ENCODE measurements around the gene NPPC.

The NPPC gene

DNA sequence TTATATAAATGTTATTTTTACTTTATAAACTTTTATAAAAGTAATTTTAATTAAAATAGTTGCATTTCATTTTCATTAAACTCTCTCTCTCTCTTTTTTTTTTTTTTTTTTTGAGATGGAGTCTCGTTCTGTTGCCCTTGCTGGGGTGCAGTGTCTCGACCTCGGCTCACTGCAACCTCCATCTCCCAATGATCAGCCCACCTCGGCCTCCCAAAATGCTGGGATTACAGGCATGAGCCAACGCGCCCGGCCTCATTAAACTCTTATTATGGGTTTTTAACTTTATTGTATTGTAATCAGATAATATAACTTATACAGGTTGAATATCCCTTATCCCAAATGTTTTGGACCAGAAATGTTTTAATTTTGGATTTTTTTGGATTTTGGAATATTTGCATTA lies 10.9 kb upstream of the NPPC start:
- DNase-seq, result no peak
- in situ Hi-C loops (cut with MboI; ENCODE audit: low pct_unique_long_range_greater_than_20kb, low sequenced_read_pairs), result no loop called here

DNA sequence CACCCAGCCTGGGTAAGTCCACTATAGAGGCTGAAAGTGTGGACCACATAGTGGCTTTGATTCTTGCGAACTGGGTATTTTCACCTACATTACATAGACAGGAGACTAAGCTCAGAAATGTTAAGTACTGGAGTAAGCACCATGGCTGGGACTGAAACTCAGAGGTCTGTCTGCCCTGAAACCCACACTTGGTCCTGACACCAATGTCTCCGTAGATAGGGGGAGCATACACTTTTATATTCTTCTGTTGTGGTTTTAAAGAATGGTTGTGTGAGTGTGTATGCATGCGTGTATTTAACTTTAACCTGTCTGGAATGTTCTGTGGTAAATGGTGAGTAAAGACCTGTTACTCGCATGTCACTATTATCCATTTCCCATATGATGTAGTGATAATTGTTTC lies 10.3 kb upstream of the NPPC start:
- in situ Hi-C loops (cut with MboI; ENCODE audit: low pct_unique_long_range_greater_than_20kb, low sequenced_read_pairs), result no loop called here
- no peak for DNase-seq

DNA sequence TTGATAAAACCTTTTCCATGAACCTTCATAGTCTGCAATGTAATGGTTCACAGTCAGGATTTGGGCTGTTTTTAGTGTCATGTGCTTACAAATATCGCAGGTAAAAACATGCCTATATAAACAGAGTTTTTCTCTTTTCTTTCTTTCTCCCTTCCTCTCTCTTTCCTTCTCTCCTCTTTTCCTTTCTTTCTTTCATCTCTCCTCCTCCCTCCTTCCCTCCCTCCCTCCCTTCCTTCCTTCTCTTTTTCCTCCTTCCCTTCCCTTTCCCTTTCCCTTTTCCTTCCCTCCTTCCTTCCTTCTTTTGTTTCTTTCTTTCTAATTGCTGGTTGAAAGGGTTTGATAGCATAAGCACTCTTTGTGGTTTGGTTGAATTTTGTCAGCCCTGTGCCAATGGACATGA lies 9.6 kb upstream of the NPPC start:
- no peak for DNase-seq
- in situ Hi-C loops (cut with MboI; ENCODE audit: low pct_unique_long_range_greater_than_20kb, low sequenced_read_pairs), result no loop called here

DNA sequence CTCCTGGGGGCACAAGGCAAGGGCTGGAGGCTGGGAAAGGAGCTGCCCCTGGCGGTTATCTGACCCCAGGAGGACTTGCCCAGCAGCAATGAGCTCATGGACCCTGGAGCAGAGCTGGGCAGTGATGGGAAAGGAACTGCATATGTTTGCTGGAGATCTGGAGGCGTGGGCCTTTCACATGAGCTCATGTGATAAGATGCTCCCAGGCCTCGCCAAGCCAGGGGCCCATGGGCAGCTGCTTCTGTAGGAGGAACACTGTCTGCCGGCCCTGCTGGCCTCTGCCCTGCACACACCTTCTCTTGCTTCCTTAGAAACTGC lies 9.0 kb upstream of the NPPC start:
- DNase-seq, result no peak
- in situ Hi-C loops (cut with MboI; ENCODE audit: low pct_unique_long_range_greater_than_20kb, low sequenced_read_pairs), result no loop called here

DNA sequence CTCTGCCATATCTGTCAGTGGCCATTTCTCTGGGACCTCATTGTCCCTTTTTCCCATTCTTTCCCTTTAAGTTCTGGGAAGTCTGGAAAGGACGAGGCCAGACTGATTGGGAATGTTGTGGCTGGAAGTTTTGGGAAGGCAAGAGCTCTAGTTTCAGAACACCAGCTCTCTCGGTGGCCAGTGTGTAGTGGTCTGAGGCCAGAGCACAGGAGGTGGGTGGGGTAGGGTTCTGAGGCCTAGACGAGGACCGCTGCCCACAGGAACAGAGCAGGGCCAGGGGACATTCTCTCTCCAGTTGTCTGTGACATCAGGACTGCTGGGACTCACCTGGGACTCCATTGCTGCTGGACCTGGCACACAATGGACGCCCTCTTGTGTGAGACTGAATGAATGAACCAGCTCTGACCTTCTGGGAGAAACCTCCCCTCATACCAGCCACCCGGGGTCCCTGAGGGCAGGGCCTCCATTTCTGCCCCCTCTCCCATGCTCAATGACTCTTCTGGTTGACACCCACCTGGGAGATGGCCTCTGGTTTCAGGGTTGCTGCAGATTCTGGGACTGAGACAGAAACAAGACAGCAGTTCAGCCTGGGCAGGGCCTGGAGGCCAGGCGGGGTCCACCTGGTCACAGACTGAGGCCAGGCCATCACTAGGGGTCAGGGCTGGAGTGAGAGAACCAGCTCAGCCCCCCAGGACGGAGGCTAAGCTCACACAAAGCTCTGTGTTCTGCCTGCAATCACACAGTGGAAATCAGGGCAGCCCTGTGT lies 8.4 kb upstream of the NPPC start:
- DNase-seq, result no peak
- in situ Hi-C loops (cut with MboI; ENCODE audit: low pct_unique_long_range_greater_than_20kb, low sequenced_read_pairs), result no loop called here

DNA sequence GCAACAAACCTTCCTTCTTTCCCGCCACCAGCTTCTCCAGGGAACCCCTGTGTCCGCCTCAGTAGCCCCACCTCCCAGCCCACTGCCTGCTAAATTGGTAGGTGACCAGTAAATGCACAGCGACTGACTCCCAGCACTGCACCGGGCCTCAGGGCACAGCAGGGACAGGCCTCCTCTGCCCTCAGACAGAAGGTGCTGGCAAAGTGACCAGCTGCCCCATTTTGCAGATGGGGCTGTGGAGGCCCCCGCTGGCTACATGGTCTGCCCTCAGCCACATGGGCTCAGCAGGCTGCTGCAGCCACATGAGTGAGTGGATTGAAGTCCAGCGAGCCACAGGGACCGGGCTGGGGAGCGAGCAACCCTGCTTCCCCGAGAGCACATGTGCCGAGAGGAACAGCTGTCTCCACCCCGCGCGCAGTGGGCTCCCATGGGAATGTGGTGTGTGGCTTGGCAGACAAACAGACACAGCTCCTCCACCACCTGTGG lies 7.8 kb upstream of the NPPC start:
- in situ Hi-C loops (cut with MboI; ENCODE audit: low pct_unique_long_range_greater_than_20kb, low sequenced_read_pairs), result no loop called here
- DNase-seq, result no peak

DNA sequence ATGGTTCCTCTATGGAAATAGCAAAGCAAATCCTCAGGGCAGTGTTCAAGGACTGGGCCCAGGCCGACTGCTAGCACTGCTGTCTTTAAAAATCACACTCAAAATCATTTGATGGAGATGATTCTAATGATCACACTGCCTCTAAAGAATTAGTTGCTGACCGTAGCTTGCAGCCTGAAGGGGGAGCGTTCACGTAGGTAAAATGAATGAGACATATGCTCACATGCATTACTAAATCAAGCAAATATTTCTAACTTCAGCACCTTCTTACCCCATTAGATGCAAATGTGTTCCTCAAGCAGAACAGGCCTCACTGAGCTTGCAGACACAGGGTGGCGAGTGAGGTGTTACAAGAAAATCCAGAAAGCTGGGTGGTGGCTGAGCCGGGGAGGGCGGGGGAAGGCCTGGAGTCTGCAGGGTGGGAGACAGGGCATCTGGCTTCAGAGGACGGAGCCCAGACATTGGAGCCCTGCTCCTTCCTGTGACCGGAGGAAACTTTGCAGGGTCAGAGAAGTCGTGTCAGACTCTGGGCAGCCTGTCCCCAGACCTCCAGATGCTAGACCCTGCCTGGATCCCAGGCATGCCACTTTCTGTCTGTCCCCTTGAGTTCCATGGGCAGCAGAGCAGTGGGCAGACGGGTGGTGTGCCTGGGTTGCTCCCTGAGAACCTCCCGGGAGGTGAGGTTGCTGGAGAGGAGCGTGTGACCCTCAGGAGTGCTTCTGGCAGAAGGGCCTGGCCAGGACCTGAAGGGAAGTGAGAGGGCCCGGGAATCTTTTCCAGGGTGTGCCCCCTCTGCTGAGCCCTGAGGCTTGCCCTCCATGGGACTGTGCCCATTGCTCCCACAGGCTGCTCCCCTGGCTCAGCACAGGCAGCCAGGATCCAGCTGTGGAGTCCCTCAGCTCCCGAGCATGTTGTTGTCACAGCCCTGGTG lies 7.1 kb upstream of the NPPC start:
- in situ Hi-C loops (cut with MboI; ENCODE audit: low pct_unique_long_range_greater_than_20kb, low sequenced_read_pairs), result no loop called here
- DNase-seq, result no peak

DNA sequence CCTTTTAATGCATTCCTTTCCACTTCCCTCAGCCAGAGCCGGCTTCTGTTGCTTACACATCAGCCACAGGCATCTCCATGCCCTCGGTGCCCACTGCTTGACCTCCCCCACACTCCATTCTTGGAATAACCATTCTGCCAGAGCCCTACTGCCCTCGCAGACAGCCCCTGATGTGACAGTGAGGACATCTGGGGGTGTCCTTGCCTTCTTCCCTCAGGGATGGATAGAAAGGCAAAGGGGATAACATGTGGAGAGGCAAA lies 6.4 kb upstream of the NPPC start:
- in situ Hi-C loops (cut with MboI; ENCODE audit: low pct_unique_long_range_greater_than_20kb, low sequenced_read_pairs), result no loop called here
- no peak for DNase-seq

DNA sequence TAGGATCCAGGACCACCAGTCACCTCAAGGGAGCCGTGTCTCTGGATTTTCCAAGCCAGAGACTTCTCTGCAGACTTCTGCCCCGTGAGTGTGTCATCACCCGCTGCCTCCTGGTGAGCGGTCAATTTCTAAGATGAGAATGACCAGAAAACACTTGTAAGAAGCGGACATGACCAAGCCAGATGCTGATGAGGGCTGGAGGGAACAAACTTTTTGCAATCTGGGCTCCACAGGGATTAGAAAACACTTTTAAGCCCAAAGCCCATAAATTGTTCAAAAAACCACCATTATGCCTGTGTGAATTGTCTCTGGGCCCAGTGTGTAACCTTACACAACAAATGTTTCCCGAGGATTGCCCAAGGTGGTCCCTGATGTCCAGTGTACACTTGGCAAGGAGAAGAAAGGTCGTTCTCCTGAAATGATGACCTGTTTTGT lies 5.3 kb upstream of the NPPC start:
- no peak for DNase-seq
- in situ Hi-C loops (cut with MboI; ENCODE audit: low pct_unique_long_range_greater_than_20kb, low sequenced_read_pairs), result no loop called here

DNA sequence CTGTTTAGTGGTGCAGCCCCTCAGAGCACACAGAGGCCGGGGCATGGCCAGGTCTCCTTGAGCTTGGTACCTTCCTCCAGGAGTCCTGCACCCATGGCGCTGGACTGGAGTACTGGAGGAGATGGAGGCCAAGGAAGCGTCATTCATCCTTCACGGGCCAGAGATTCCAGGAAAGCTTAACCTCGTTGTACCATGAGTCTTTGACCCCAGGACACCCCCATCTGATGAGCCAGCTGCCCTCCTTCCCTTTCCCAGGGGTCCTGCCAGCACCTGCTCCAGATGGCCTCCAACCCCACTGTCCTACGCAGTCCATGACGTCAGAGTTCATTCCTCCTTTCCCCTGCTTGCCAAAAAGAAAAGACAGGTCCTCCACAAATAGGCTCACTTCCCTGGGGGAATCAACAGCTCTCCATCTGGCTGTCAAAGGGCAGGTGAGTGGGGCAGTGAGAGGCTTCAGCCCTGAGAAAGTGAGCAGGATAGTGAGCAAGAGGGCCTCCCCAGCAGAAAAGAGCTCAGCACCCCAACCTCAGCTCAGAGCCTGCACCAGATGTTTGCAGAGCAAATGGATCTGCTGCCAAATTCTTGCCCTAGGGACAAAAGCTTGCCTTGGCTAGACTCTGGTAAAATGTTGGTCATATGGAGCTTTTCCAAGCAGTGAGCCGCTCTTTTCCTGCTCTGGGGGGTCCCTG lies 4.5 kb upstream of the NPPC start:
- no peak for DNase-seq
- in situ Hi-C loops (cut with MboI; ENCODE audit: low pct_unique_long_range_greater_than_20kb, low sequenced_read_pairs), result no loop called here

DNA sequence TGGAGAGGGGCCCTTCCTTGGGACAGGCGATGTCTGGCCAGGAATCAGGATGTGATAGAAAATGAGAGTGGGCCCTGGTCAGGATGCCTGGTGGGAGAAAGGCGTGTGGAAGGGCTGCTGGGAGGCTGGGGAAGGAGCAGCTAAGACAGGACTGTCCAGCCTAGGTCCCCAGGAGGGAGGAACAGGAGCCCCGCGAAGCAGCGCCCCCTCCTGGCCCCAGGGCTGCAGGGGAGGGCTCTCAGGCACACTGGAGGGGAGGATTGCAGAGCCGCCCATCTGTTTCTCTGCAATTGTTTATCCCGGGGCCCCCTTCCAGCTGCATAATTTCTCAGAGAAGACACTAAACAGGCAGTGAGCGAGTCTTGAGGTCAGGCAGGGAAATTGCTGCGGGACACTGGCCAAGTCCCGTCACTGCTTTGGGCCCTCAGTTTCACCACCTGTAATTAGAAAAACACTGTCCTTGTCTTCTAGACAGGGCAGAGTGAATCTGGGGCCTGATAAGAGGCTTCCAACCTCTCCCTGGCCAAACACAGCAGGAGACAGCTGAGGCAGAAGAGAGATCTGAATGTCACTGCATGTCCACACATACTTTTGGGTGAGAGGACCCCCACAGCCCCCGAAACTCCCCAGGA lies 3.9 kb upstream of the NPPC start:
- in situ Hi-C loops (cut with MboI; ENCODE audit: low pct_unique_long_range_greater_than_20kb, low sequenced_read_pairs), result no loop called here
- peak; percentile 46 for DNase-seq

DNA sequence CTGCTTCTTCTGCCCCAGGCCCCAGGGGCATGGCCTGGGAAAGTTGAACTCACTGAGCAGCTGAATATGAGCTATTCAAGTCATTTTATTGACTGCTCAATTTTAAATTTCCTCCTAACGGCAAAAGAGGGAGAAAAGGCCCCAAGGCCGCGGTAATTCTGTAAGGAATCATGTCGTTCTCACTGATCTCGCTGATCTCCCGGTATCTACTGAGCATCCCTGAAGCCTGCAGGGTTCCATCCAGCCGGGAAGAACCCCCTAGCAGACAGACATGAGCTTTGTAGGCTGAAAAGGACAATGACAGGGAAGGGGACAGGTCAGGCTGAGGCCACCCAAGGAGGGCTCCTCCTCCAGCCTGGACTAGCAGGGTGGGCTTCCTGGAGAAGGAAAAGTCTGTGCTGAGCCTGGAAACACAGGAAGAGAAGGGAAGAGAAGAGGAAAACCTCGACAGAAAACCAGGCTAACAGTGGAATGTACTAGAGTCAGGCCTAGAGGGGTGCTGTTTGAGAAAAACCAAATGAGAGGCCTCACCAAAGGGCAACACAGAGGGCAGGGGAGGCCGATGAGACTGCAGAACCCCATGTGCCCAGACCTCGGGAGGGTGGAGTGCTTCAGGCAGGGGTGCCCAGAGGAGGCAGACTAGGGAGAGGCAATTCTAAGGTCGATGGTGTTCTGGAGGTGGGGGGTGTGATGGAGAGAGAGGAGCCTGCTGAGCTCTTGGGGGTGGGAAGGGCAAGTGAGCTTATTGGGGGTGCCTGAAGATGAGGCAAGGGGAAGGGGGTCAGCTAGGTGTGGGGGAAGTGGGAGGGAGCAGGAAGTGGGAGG lies 2.9 kb upstream of the NPPC start:
- in situ Hi-C loops (cut with MboI; ENCODE audit: low pct_unique_long_range_greater_than_20kb, low sequenced_read_pairs), result no loop called here
- no peak for DNase-seq

DNA sequence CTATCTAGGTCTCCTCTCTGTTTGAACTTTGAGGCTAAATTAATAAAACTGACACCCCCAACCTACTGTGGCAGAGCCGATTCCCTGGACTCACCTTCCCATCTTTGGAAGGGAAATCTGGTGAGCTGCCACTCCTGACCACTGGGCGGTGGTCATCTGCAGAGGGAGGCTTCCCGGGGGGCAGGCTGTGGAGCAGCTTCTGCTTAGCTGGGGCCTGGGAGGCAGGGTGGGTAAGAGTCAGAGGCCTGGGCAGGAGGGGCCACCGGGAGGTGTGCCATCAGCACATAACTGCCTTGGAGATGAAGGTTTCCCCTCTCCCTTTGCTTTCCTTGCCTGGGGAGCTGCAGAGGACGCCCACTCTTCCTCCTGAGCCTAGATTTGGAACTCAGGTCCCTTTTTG lies 2.3 kb upstream of the NPPC start:
- DNase-seq, result no peak
- in situ Hi-C loops (cut with MboI; ENCODE audit: low pct_unique_long_range_greater_than_20kb, low sequenced_read_pairs), result no loop called here

DNA sequence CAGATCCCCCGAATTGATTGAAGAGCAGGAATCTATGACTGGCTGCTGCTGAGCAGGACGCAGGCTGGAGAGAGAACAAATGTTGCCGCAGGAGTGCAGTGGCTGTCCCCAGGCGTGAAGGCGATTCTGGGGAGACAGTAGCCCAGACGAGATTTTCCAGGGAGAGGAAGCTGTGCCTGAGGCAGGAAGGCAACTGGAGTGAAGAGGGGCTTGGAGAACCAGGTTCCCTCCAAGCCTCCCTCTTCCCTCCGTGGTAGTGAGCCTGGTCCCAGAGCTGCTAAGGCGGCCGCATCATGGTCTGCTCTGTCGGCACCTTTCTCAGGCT lies 1.3 kb upstream of the NPPC start:
- no peak for DNase-seq
- in situ Hi-C loops (cut with MboI; ENCODE audit: low pct_unique_long_range_greater_than_20kb, low sequenced_read_pairs), result no loop called here

DNA sequence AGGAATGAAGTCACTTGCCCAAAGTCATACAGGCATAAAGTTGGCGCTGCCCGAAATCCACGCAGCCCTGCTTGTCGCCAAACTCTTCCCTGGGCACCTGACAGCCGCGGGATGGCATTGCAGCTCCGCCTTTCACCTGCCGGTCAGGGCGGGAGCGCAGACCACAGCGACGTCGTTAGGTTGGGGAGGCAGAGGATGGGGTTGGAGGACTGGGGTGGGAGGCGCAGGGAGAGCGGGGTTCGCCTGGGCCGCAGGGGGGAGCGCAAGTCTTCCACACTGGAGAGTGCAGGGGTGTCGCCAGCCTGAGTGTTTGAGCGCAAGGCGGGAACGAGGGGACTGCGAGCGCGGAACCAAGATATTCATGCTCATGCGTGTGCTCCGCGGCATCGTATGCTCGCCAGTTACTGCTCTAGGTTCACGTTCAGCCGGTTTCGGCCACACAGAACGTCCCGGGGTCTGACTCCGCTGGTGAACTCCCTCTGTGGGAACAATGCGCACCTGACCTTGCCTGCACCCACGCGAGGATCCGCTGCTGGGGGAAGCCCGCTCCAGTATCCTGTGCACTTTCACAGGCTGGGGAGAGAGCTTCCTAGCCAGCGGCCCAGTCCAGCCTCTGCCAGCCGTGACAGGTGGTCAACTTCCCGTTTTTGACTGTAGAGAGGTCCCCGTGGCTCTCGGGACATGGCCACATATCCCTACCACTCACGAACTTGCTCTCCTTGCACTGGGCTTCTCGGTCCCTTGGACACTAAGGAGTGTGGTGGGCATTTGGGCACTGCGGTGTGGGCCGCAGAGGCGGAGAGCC lies 767 bp upstream of the NPPC start:
- in situ Hi-C loops (cut with MboI; ENCODE audit: low pct_unique_long_range_greater_than_20kb, low sequenced_read_pairs), result no loop called here
- peak; percentile 38 for DNase-seq

DNA sequence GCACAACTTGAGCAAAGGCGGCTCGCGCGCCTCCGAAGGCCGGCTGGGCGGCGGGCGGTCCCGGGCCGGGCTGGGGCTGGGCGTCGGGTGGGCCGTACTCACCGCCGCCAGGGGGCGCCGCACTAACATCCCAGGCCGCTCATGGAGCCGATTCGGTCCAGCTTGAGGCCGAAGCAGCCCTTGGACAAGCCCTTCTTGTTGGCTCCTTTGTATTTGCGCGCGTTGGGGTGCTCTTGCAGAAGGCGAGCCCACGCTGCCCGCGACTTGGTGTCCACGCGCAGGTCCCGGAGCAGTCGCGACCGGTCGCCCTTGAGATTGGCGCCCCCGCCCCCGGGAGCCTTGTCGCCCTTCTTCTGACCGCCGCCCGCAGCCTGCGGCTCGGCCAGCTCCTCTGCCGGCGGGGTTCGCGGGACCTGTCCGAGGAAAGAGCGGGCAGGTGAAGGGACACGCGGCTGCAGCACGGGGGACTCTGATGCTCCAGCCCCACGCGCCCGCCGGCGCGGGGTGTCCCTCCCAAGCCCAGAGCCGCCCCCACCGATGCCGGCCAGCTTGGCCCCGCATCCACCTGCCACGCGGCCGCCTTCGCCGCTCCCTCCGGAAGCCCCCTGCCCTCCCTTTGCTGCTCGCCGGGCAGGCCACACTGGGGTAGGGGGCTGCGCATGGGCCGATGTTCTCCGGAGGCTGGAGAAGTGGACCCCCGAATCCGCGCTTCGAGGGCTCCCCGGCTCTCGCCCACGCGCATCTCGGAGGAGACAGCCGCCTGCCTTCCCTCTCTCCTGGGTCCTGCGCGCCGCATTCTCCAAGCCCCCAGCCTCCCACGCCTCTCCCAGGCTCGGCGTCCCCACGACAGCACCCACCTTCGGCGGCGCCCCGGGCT lies 655 bp downstream of the NPPC start:
- in situ Hi-C loops (cut with MboI; ENCODE audit: low pct_unique_long_range_greater_than_20kb, low sequenced_read_pairs), result no loop called here
- peak; percentile 80 for DNase-seq

DNA sequence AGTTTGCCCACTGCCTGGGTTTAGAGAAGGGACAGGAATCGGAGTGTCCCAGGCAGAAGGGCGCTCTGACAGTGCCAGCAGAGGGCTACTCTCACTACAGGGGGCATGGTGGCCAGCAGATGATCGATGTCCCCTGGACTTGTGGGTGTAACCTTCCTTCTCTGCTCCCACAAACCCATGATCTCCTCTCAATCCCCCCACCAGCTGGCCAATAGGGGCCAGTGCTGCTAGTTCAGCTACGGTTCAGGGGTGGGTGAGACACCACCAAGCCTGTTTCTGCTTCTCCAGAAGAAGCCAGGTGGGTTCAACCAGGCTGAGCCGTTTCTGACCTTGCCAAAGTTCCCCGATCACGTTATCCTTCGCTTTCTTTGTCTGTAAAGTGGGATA lies 1.3 kb downstream of the NPPC start:
- no peak for DNase-seq
- in situ Hi-C loops (cut with MboI; ENCODE audit: low pct_unique_long_range_greater_than_20kb, low sequenced_read_pairs), result loop anchor here (25.0 kb wide), 1 partner anchor 212 kb away; no protein-coding TSS in a partner anchor
